Mesodermal cell (in vitro differentiated cells): ENCODE results near the gene EID2.

Experiments used
- H3K27ac ChIP-seq: 2 replicates; pipeline ENCODE4 v1.7.0; 2013; ENCODE audit warnings: mild to moderate bottlenecking, low read depth, low read length, moderate library complexity; ENCODE audit not compliant: severe bottlenecking
- H3K36me3 ChIP-seq: 2 replicates; pipeline ENCODE4 v1.7.1; 2013; ENCODE audit warnings: mild to moderate bottlenecking, low read length, moderate library complexity; ENCODE audit not compliant: control insufficient read depth, insufficient read depth
- H3K4me1 ChIP-seq: one replicate; pipeline ENCODE4 v1.7.1; 2013; ENCODE audit warnings: mild to moderate bottlenecking, low read length; ENCODE audit not compliant: insufficient read depth, control insufficient read depth, poor library complexity, severe bottlenecking
- H3K4me3 ChIP-seq: 2 replicates; pipeline ENCODE4 v1.7.0; 2013; ENCODE audit warnings: low read length, control low read depth, mild to moderate bottlenecking; ENCODE audit not compliant: insufficient read depth, poor library complexity, severe bottlenecking; ENCODE audit errors: extremely low read depth
- H3K9me3 ChIP-seq: 2 replicates; pipeline ENCODE4 v1.7.1; 2013; ENCODE audit warnings: mild to moderate bottlenecking, low read length, moderate library complexity; ENCODE audit not compliant: control insufficient read depth
- WGBS, 2 experiments: methylation state at CpG; one replicate each; pipeline ENCODE4 v1.1.5; 2013; ENCODE audit warnings: missing lambda C conversion rate in 2 of 2; ENCODE audit not compliant: insufficient coverage in 2 of 2; 5-methylcytosine and 5-hydroxymethylcytosine counted together

EID2 gene

DNA sequence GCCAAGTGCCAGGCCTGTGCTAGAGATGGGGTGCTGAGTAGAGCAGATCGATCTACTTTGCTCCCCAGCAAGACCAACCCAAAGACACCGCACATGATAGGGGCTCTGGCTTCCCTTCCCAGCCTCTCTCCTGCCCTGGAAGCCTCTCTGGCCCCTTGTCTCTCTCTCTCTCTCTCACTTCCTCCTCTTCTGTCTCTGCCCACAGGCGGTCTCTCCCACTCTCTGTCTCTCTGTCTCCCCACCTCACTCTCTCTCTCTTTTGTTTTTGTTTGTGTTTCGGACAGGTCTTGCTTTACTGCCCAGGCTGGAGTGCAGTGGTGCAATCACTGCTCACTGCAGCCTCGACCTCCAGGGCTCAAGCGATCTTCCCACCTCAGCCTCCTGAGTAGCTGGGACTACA is 23.7 kb downstream of the EID2 start:
- H3K27ac ChIP-seq = no peak overlapping the region
- H3K9me3 ChIP-seq = no peaks in the 10 kb centered on the region
- WGBS, 2 experiments = 66 to 73% methylated on average over 5 to 6 of the region's 6 CpGs
- H3K36me3 ChIP-seq = no peaks in the 10 kb centered on the region
- peak overlapping the region; percentile 53 for H3K4me3 ChIP-seq
- H3K4me1 ChIP-seq = peaks cover 5% of the 10 kb centered on the region

DNA sequence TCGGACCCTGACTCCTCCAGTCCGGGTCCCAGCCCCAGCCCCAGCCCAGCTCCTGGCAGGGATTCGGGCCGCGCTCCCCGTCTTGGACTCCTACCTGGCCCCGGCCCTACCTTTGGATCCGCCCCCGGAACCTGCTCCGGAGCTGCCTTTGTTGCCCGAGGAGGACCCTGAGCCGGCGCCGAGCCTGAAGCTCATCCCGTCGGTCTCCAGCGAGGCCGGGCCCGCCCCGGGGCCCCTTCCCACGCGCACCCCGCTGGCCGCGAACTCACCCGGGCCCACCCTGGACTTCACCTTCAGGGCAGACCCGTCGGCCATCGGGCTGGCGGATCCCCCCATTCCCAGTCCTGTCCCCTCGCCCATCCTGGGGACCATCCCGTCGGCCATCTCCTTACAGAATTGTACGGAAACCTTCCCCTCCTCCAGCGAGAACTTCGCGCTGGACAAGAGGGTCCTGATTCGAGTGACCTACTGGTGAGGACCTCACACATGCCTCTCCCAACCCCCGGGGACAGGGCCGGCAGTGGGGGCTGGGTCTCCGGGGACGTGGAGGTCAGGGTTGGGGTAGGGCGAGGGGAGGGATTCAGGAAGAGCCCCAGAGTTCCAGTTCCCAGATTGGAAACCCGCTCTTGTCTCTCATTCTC is 24.3 kb downstream of the EID2 start:
- Histone ChIP-seq H3K4me3 (peak overlapping the region; percentile 53), H3K9me3 (no peaks in the 10 kb centered on the region), H3K27ac (no peak overlapping the region), H3K36me3 (no peaks in the 10 kb centered on the region), H3K4me1 (peaks cover 5% of the 10 kb centered on the region)
- 2 to 4% methylated on average over 20 to 32 of the region's 44 CpGs for WGBS, 2 experiments

DNA sequence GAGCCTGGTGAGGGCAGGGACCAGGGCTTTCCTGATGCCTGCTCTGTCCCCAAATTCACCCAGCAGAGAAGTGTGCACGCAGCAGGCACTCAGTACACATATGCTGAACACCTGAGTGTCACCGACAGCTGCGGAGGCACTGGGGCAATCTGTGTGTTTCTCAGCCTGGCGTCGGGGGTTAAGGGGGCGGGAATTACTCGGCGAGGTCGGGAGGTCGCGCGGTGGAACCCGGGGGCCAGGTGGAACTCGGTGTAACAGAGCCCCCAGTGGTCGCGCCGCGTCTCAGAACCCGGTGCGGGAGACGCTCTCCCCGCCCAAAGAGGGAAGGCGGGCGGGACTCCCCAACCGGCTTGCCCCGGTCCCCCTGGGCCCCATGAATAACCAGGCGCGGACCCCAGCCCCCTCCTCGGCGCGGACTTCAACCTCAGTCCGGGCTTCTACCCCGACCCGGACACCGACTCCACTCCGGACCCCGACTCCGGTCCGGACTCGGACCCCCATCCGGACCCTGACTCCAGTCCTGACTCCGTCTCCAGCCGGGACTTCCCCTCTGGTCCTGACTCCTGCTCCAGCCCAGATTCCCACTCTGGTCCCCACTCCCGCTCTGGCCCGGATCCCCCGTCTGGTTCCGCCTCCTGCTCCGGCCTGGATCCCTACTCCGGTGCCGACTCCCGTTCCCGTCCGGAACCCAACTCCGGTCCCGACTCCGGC is 25.0 kb downstream of the EID2 start, which contains the start of gene SELENOV:
TSS of gene SELENOV (plus strand) at position 300 of the 711 bp plus-strand sequence. CDS start at position 374, 74 bp downstream.
- H3K4me3 ChIP-seq = peak within 1 kb of the TSS; percentile 53
- 0 to 1% methylated on average over 36 to 51 of the region's 56 CpGs for WGBS, 2 experiments
- H3K27ac ChIP-seq = no peak within 1 kb of the TSS
- H3K36me3 ChIP-seq = no peaks in the 10 kb centered on the region
- H3K9me3 ChIP-seq = no peaks in the 10 kb centered on the region
- peaks cover 5% of the 10 kb centered on the region for H3K4me1 ChIP-seq

DNA sequence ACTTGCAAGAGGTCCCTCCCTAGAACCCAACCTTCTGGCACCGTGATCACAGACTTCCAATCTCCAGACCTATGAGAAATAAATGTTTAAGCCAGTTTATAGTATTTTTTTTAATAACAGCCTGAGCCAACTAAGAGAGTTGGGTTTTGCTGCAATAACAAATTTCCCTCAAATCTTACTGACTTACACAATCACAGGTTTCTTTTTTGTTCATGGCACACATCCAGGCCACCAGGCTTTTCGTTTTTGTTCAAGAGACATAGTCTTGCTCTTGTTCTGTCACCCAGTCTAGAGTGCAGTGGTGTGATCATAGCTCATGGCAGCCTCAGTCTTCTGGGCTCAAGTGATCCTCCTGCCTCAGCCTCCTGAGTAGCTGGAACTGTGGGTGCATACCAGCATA is 27.0 kb downstream of the EID2 start:
- 82% methylated on average over 1 of the region's 2 CpGs; no CpG with 5 or more reads in 1 of the 2 experiments for WGBS, 2 experiments
- Histone ChIP-seq H3K4me1 (no peaks in the 10 kb centered on the region), H3K4me3 (no peak overlapping the region), H3K27ac (no peak overlapping the region), H3K9me3 (no peaks in the 10 kb centered on the region), H3K36me3 (no peaks in the 10 kb centered on the region)

DNA sequence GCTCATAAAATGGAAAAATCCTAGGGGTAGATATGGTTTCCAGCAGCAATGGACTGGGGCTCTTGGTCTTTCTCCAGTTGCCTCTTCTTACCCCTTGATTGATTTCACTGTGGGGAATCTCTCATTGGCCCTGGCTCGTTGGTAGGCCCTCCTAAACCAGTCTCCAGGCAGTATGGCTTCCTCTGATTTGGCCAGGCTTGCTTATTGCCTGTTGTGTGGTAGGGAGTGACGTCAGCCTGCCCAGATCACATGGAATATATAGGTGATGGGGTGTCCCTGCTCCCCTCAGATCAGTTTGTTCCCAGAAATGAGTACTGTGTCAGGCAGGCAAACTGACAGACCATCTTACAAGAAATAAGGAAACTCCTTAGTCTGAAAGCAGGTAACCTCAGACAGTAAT is 30.7 kb downstream of the EID2 start:
- Histone ChIP-seq H3K9me3 (peaks cover 4% of the 10 kb centered on the region), H3K4me1 (no peaks in the 10 kb centered on the region), H3K36me3 (no peaks in the 10 kb centered on the region), H3K27ac (no peak overlapping the region), H3K4me3 (no peak overlapping the region)
- 80 to 83% methylated on average over 1 of the region's 2 CpGs for WGBS, 2 experiments

DNA sequence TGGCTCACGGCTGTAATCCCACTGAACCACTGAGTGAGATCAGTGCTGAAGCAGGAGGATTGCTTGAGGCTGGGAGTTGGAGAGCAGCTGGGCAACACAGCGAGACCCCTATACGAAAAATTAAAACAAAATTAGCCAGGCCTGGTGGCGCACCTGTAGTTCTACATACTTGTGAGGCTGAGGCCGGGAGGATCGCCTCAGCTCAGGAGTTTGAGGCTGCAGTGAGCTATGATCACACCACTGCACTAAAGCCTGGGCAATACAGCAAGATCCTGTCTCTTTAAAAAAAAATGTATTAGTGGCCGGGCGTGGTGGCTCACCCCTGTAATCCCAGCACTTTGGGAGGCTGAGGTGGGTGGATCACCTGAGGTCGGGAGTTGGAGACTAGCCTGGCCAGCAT is 31.3 kb downstream of the EID2 start:
- 92 to 95% methylated on average over 6 to 7 of the region's 9 CpGs for WGBS, 2 experiments
- Histone ChIP-seq H3K4me3 (no peak overlapping the region), H3K27ac (no peak overlapping the region)

DNA sequence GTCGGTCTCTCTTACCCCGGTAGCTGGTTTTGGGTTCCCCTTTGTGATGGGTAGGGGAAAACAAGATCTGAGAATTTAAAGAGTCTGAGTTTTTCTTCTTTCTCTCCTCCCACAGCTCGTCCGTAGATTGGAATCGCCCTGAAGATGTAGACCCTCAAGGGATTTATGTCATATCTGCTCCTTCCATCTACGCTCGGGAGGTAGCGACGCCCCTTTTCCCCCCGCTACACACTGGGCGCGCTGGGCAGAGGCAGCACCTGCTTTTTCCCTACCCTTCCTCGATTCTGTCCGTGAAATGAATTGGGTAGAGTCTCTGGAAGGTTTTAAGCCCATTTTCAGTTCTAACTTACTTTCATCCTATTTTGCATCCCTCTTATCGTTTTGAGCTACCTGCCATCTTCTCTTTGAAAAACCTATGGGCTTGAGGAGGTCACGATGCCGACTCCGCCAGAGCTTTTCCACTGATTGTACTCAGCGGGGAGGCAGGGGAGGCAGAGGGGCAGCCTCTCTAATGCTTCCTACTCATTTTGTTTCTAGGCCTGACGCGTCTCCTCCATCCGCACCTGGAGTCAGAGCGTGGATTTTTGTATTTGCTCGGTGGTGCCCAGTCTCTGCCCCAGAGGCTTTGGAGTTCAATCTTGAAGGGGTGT is 32.1 kb downstream of the EID2 start:
- Histone ChIP-seq H3K36me3 (no peaks in the 10 kb centered on the region), H3K9me3 (peaks cover 4% of the 10 kb centered on the region), H3K4me3 (peak overlapping the region; percentile 47), H3K27ac (no peak overlapping the region), H3K4me1 (no peaks in the 10 kb centered on the region)
- WGBS, 2 experiments = 33 to 45% methylated on average over 15 to 20 of the region's 24 CpGs

More for the DNA sequence above, 31.3 kb downstream of the EID2 start:
- Histone ChIP-seq H3K36me3 (no peaks in the 10 kb centered on the region), H3K9me3 (peaks cover 4% of the 10 kb centered on the region), H3K4me1 (no peaks in the 10 kb centered on the region)

DNA sequence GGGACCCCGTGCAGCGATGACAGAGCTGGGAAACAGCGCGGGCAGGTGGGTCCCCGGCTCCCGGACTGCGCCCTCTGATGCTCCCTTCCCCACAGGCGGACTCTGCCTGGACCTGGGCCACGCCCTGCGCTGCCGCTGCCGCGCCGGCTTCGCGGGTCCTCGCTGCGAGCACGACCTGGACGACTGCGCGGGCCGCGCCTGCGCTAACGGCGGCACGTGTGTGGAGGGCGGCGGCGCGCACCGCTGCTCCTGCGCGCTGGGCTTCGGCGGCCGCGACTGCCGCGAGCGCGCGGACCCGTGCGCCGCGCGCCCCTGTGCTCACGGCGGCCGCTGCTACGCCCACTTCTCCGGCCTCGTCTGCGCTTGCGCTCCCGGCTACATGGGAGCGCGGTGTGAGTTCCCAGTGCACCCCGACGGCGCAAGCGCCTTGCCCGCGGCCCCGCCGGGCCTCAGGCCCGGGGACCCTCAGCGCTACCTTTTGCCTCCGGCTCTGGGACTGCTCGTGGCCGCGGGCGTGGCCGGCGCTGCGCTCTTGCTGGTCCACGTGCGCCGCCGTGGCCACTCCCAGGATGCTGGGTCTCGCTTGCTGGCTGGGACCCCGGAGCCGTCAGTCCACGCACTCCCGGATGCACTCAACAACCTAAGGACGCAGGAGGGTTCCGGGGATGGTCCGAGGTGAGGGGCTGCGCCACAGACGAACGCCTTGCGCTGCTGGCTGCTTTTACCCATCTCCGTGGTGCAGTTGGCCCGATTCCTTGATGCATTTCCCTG is 32.8 kb downstream of the EID2 start:
- H3K9me3 ChIP-seq = peaks cover 4% of the 10 kb centered on the region
- no peak overlapping the region for H3K27ac ChIP-seq
- no peaks in the 10 kb centered on the region for H3K4me1 ChIP-seq
- H3K36me3 ChIP-seq = no peaks in the 10 kb centered on the region
- WGBS, 2 experiments = 3 to 4% methylated on average over 46 to 87 of the region's 96 CpGs
- peak overlapping the region; percentile 47 for H3K4me3 ChIP-seq

DNA sequence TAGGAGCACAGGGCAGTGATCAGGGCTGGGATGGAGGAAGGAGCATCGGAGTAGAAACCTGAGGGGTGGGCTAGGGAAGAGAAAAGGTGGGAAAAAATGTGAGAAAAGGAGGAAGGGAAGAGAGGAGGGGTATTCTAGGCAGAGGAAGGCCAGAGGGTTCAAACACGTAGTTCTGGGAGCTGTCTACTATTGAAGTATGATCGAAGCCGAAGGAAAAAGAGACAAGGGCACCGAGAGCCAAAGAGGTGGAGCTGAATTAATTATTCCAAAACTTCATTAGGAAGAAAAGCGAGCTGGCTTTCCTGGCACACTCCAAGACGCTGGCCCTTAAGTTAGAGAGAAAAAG is 33.4 kb downstream of the EID2 start:
- WGBS, 2 experiments = 68 to 70% methylated on average over 7 of the region's 7 CpGs
- Histone ChIP-seq H3K36me3 (no peaks in the 10 kb centered on the region), H3K9me3 (peaks cover 4% of the 10 kb centered on the region), H3K4me1 (no peaks in the 10 kb centered on the region), H3K4me3 (peak overlapping the region; percentile 47), H3K27ac (no peak overlapping the region)

DNA sequence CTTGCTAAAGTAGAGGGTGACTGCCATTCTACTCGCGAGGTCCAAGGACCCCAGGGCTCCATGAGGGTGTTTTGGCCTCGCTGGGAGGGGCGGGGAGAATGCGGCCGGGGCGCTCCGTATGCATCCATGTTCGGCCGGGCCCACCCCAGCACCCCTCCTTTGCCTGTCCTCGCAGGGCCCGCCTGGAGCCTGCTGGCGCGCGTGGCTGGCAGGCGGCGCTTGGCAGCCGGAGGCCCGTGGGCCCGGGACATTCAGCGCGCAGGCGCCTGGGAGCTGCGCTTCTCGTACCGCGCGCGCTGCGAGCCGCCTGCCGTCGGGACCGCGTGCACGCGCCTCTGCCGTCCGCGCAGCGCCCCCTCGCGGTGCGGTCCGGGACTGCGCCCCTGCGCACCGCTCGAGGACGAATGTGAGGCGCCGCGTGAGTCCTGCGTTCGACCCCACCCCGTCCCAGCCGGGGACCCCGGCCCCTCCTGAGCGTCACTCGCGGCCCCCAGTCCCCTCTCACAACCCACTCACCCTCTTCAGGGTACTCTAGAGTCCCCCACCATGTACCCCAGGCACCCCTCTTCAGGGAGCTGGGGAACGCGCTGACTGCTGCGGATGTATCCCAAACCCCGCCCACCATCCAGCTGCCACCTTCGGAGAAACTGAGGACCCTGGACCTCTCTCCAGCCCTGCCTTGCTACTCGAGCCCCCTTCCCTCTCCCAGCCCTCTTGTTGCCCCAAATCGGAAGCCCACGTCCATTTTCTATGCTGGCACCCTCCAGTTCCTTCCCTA is 37.1 kb downstream of the EID2 start:
- H3K27ac ChIP-seq = no peak overlapping the region
- no peak overlapping the region for H3K4me3 ChIP-seq
- 18 to 21% methylated on average over 57 to 61 of the region's 69 CpGs for WGBS, 2 experiments
- no peaks in the 10 kb centered on the region for H3K36me3 ChIP-seq
- no peaks in the 10 kb centered on the region for H3K4me1 ChIP-seq
- H3K9me3 ChIP-seq = peaks cover 4% of the 10 kb centered on the region
